CD4-positive, alpha-beta T cell treated with Interleukin-6 for 4 hours (primary cell): ENCODE results near the gene TBC1D3C.
"Not testable (repeated sequence)": the region's sequence is repeated elsewhere in the genome, so short reads cannot be mapped to it uniquely, and the experiment has no call there.

Source experiments
- DNase-seq: peaks from one replicate; pipeline ENCODE4 v3.0.0-alpha.2; 2020; ENCODE audit warnings: mixed read lengths

The TBC1D3C gene

DNA sequence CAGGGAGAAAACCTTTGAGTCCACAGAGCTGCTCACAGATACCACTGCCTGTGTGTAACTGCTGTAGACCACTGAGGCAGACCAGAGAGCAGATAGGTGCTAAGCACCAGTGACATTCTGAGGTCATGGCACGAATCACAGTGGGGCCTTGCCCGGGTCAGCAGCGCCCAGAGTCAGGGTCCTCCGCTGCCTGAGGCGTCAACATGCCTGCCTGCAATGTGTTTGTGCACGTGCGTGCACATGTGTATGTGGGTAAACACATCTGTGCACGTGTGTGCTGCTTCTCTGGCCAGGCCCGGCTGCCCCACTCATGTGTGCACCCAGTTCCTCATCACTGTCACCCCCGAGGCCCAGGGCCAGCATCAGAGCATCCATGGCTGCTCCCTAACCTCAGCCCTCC lies at the start of gene TBC1D3C:
TBC1D3C (minus strand) TSS at position 101 of the 400 bp plus-strand sequence. CDS start 1,568 bp downstream, outside the sequence.
- not testable (repeated sequence) for DNase-seq

DNA sequence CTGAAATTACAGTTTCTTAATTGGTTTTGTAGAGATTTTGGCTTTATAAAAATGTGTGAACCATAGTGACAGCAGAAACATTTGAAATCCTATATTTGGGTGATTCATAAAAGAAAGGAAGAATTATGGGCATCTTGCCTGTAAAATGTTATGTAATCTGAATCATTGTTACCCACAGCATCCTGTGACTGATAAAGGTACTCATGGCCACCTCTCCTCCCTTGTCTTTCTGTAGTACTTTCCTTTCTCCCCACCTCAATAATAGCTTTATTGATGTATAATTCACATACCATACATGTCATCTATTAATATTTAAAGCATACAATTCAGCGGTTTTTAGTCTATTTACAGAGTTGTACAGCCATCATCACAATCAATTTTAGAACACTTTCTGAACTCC lies 30.8 kb upstream of the TBC1D3C start:
- DNase-seq: not testable (repeated sequence)

DNA sequence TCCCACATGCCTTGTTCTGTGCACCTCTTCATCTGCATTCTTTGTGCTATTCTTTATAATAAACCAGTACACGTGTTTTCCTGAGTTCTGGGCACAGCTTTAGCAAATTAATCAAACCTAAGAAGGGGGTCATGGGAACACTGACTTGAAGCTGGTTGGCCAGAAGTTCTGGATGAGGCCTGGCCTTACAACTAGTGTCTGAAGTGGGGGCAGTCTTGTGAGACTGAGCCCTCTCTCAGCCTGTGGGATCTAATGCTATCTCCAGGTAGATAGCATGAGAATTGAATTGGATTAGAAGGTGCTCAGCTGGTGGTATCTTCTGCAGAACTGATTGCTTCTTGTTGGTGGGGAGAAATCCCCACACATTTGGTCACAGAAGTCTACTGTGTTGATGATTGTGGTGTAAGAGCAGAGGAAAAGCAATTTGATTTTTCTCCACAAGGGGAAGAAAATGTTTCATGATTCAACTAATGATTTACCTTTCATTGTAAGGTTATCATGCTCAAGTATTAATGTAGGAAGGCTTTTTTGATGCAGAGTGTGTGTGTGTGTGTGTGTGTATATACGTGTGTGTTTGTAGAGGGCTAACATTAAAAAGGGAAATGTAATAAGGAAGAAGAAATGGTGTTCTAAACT lies 25.7 kb upstream of the TBC1D3C start:
- not testable (repeated sequence) for DNase-seq

DNA sequence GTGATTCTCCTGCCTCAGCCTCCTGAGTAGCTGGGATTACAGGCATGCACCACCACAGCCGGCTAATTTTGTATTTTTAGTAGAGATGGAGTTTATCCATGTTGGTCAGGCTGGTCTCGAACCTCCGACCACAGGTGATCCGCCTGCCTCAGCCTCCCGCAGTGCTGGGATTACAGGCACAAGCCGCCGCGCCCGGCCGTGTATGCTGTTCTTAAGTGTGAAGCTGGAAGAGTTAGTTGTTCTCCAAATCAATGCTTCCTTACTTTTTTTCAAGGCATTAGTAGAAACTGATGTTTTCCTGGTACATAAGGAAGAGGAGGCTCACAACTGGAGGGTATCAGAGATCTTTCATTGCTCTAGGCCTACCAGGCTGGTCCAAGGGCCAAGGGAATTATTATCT lies 19.7 kb upstream of the TBC1D3C start:
- DNase-seq: not testable (repeated sequence)

DNA sequence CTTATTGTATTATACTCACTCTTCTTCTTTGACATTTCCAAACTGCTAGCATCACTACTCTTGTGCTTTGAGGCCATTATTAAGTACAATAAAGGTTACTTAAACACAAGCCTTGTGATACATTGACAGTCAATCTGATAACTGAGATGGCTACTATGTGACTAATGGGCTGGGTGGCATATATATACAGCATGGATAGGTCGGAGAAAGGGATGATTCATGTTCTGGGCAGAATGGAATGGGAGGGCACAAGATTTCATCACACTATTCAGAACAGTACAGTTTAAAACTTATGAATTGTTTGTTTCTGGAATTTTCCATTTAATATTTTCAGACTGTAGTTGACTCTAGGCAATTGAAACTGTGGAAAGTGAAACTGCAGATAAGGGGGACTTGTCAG lies 18.9 kb upstream of the TBC1D3C start:
- DNase-seq: not testable (repeated sequence)
